Measurements from ENCODE around the gene USPL1.
A peak's percentile ranks its signal among the peaks of the same experiment; 100 is the strongest.

Gene USPL1

GRCh38 chr13:30664689-30665275 lies 47.1 kb downstream of the USPL1 start:
- no peak for FAIRE-seq

DNA sequence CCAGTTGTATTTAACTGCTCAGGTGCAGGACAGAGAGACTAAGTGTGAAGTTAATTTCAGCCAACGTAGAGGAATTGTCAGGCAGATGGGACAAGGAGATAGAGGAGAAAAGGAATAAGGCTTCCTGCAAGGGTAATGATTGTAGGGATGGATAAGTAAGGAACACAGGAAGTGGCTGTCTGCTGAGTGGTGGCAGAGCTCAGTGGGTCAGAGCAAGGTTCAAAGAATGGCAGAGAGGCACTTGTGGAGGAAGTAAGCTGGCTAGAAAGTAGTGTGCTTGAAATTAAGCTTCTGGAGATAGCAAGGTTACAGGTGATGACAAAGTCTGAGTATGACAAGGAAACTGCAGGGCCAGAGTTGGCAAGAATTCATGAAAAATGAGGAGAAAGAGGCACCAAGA lies 47.9 kb downstream of the USPL1 start:
- no peak for FAIRE-seq

- FAIRE-seq: no peak
Observed at GRCh38 chr13:30666113-30666512, 48.4 kb downstream of the USPL1 start.

GRCh38 chr13:30667014-30667413 lies 49.3 kb downstream of the USPL1 start:
- FAIRE-seq: no peak

DNA sequence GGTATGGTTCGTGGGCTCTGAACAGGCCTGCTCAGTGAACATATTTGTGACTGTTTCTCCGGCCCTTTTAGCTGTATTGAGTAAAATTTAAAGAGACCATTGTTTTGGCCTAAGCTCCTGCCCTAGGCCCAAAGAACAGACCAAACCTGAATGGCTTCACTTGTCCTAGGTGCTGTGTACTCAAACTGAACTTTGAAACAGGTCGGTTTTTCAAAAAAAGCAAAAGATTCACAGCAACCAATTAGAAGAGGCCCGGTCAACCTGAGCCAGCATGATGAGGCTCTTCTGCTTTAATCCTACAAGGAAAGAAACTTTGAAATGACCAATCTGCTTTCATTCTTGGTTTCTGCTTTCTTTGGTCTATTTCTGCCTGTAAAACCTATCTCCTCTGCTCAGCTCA lies 50.6 kb downstream of the USPL1 start:
- no peak for FAIRE-seq

DNA sequence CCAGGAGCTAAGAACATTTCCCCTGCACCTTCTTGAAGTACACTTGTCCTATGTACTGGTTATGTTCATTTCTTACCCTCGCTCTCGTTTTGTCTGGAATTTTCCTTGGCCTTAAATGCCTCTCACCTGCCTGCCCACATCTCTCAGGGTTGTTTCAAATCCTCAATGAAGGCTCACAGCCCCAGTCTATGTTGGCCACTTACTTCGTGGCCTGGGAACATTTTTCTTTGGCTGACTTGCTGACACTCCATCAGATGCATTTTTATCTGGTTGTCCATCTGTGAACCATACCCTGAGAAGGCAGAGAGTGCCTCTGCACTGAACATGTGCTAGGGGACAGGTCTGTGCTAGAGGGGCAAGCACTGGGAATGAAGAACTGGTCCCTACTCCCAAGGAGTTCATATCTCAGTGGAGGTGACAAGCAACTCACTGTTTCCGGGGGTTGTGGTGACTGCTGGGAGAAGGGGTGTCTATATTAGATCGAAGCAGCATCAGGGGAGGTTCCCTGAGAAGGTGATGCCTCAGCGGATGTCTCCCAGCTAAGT lies 53.6 kb downstream of the USPL1 start:
- no peak for FAIRE-seq

DNA sequence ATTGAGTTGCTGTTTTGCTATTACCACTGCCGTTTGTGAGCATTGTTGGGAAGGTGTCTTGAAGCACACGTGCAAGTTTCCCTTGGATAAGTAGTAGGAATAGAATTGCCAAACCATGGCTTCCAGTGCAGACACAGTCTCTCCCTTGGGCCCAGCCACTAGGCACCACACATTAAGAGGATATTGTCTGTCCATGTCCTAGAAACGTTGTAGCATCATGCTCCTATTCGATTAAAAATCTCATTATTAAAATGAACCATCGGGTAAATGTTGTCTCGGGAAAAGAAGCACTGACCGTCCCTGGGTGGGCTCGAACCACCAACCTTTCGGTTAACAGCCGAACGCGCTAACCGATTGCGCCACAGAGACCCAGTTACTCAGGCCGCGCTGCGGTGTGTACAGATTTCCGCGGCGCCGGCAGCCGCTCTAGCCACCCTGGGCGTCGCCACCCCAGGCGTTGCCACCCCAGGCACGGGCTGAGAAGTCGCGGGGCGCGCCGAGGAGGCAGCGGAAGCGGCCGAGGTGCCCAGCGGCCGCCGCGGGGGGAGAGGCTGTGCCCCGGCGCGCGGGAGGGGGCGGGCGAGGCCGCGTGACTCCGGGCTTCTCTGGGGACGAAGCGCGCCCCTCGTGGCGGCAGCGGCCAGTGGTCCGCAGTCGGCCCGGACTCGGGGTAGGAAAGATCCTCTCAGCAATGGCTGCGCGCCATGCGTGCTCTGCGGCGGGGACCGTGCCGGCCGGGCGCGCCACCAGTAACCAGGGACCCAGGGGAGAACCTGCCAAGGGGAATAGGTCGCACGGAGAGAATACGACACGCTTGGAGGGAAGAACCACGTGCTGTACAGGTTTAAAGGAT lies 56.2 kb downstream of the USPL1 start:
- peak; percentile 36 for FAIRE-seq

GRCh38 chr13:30675717-30676116 lies 58.0 kb downstream of the USPL1 start:
- no peak for FAIRE-seq

GRCh38 chr13:30676672-30677071 lies 59.0 kb downstream of the USPL1 start:
- no peak for FAIRE-seq

DNA sequence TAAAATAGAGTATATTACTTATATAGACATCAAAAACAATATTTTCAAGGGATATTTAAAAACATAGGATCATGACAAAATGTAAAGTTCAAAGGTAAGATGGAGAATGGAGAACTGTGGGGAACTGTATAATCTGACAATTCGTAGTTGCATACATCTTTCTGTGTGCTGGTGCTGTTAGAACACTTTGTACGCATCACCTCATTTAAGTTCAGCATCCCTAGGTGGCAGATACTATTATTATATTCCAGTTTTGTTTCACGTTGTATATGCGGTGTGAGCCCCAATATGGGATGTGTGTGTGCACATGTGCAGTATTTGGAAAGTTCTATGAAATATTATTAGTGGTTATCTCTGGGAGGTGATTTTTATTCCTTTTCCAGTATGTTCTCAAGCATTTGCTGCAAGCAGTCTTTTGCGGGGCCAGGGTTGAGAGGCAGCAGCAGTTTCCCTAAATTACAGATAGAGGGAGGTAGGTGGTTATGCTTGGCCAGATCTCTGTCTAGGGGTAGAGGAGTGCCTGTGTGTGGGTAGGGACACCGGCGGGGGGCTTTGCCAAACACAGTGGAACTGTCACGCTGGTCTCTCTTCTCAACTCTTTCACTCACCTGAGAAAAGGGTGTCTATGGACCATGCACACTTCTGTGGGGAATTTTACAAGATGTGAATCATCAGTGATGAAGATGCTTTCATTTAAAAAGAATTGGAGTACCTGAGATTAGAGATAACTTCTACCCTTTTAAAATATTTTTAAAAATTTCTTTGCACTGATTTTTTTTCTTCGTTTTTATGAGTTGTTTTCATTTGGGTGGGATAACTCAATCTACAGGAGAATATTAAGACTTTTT lies 62.0 kb downstream of the USPL1 start:
- FAIRE-seq: no peak

DNA sequence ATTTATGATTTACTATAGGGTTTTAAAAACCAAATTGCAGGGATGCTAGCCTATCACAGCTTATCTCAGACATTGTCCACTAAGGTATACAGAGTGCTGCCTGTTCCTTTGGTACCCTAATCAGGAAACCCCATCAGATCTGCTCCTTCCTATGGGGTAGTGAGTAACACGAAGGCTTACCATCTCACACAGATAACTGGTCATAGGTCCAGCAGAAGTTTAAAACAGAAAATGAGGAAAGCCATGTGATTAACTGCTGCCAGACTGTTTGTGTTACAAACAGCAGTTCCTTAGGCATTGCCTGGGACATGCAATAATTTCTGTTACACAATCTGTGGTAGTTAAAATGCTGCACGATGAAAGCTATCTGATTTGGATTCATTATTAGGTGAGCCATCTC lies 64.1 kb downstream of the USPL1 start:
- no peak for FAIRE-seq

- FAIRE-seq: no peak
Observed at GRCh38 chr13:30685320-30685859, 67.7 kb downstream of the USPL1 start.

DNA sequence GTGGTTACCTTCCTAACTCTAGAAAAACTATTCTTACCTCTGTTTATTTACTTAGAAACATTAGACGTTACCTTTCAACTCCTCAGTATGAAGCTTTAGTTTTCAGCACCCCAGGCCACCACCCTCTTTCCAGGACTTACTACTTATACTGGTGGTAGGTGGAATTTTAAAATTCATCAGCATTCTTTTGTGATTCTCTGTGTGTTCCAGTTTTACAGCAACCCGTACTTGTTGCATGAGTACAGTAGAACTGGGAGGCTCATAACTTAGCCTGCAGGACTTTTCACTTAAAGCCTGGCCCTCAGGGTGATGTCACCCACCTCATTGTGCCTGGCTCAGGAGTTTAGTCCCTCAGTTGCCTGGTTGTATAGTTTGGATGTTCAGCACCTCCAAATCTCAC lies 68.3 kb downstream of the USPL1 start:
- FAIRE-seq: no peak

- FAIRE-seq: no peak
Observed at GRCh38 chr13:30687601-30688000, 69.9 kb downstream of the USPL1 start.

- no peak for FAIRE-seq
Observed at GRCh38 chr13:30689752-30690151, 72.0 kb downstream of the USPL1 start.

GRCh38 chr13:30690282-30691188 lies 72.8 kb downstream of the USPL1 start:
- FAIRE-seq: no peak

GRCh38 chr13:30692113-30692512 lies 74.4 kb downstream of the USPL1 start:
- FAIRE-seq: no peak

- no peak for FAIRE-seq
Observed at GRCh38 chr13:30696278-30697176, 78.8 kb downstream of the USPL1 start.

GRCh38 chr13:30697177-30697953 lies 79.6 kb downstream of the USPL1 start:
- FAIRE-seq: no peak

DNA sequence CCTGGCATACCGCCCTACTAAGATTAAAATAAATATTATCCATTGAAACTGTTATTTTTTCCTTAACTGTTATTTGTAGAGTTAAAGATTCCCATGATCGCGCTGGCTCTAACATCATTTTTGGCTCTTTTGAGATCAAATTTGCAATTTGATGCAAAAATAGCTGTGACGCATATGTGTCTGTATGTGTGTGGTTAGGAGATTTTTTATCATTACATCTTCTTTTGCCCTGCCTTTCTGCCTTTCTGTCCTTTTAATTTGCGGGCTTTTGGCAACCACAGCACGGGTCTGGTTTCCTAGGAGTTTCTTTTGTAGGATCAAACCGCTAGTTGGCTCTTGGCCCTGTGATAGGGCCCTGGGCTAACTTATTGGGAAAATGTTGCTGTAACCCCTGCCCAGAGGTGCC lies 80.3 kb downstream of the USPL1 start:
- FAIRE-seq: no peak

Data from islet of Langerhans (tissue), 1 donor.